K562 (cell line): ENCODE results near the gene ZFYVE28. TPM values are rescaled to one million over a fixed set of nuclear protein-coding genes. Genes with fewer than 3 reads are reported as not detected.

Experiments
- ATAC-seq: fragments of 200-7000 bp; cut with Tn5 transposase; 3 replicates; pipeline ENCODE4 v1.9.1; 2020; ENCODE audit warnings: moderate library complexity
- BruUV-seq: library from RNA; stranded (reverse); fragments of 400-500 nt; replicated peaks from 2 replicates; lab custom pipeline; 2021; lab: Mats Ljungman, UMichigan
- CTCF ChIA-PET: fragments of 300-600 bp; formaldehyde crosslinking; extraction: SDS; loops from one replicate; lab custom pipeline; 2021; ENCODE audit warnings: low intra/inter-chr PET ratio; lab: Yijun Ruan, JAX
- POLR2A ChIA-PET: fragments of 300-600, 350-650 bp; sonication (Branson Sonifier 250); formaldehyde crosslinking; extraction: SDS; loops from one replicate; lab custom pipeline; 2021; ENCODE audit warnings: antibody characterized with exemption, inconsistent platforms; lab: Yijun Ruan, JAX
- DNase-seq, 4 experiments: peaks; one replicate each; pipeline versions ENCODE4 v3.0.0 to v3.0.0-alpha.2; 2011 to 2018; ENCODE audit warnings: low spot score in 3 of 4, mixed read lengths in 3 of 4; ENCODE audit errors: extremely low read depth in 1 of 4
- FAIRE-seq: peaks from 2 replicates; lab custom pipeline; 2011; peaks lifted over from hg19 to GRCh38; lab: Jason Lieb, UNC
- H2AFZ ChIP-seq: 2 replicates; pipeline ENCODE4 v1.6.0; 2011; ENCODE audit warnings: low read depth, low read length, control low read depth, inconsistent platforms
- H3K27ac ChIP-seq: fragments of 200-600 bp; 3 replicates; pipeline ENCODE4 v1.8.0; 2011; ENCODE audit warnings: low read depth, mild to moderate bottlenecking, control low read depth, inconsistent platforms, low read length, moderate library complexity, mixed read lengths; ENCODE audit errors: extremely low read depth
- H3K27me3 ChIP-seq, 2 experiments: fragments of 300-600 bp in 1 of 2; 2 replicates in 1 of 2; 3 replicates in 1 of 2; pipeline versions ENCODE4 v1.6.0 to v1.8.0; 2011; ENCODE audit warnings: inconsistent platforms in 2 of 2, low read length in 2 of 2, mild to moderate bottlenecking in 1 of 2, mixed read lengths in 1 of 2, moderate library complexity in 1 of 2; ENCODE audit not compliant: control insufficient read depth in 2 of 2, insufficient read depth in 2 of 2
- H3K36me3 ChIP-seq: fragments of 300-600 bp; 3 replicates; pipeline ENCODE4 v1.8.0; 2011; ENCODE audit warnings: mild to moderate bottlenecking, low read length, inconsistent platforms; ENCODE audit not compliant: control insufficient read depth, insufficient read depth
- H3K4me1 ChIP-seq, 2 experiments: fragments of 200-600 bp in 1 of 2; replicated peaks in 1 of 2; 2 replicates in 1 of 2; 3 replicates in 1 of 2; pipeline versions ENCODE4 v1.5.1 to v1.8.0; 2011; ENCODE audit warnings: inconsistent platforms in 2 of 2, low read length in 2 of 2, mild to moderate bottlenecking in 1 of 2, mixed read lengths in 1 of 2, moderate library complexity in 1 of 2; ENCODE audit not compliant: control insufficient read depth in 2 of 2, insufficient read depth in 2 of 2
- H3K4me2 ChIP-seq: 2 replicates; pipeline ENCODE4 v1.6.1; 2011; ENCODE audit warnings: low read length, control low read depth, inconsistent platforms, mixed read lengths; ENCODE audit not compliant: insufficient read depth
- H3K4me3 ChIP-seq: fragments of 200-600 bp; sonication (generic), shearing (Covaris generic); 2 replicates; pipeline ENCODE4 v1.5.1; 2016; ENCODE audit warnings: control low read depth, inconsistent platforms
- H3K79me2 ChIP-seq: fragments of 200-600 bp; 3 replicates; pipeline ENCODE4 v1.8.0; 2011; ENCODE audit warnings: low read length, inconsistent platforms; ENCODE audit not compliant: control insufficient read depth, insufficient read depth
- H3K9ac ChIP-seq, 2 experiments: 2 replicates each; pipeline versions ENCODE4 v1.6.0 to v1.6.1; 2011; ENCODE audit warnings: low read depth in 2 of 2, low read length in 2 of 2, control low read depth in 1 of 2, inconsistent platforms in 1 of 2, mild to moderate bottlenecking in 1 of 2, mixed read lengths in 1 of 2; ENCODE audit not compliant: insufficient read depth in 1 of 2
- H3K9me1 ChIP-seq: one replicate; pipeline ENCODE4 v1.6.0; 2011; ENCODE audit warnings: inconsistent platforms, mild to moderate bottlenecking, low read length, moderate library complexity; ENCODE audit not compliant: control insufficient read depth, insufficient read depth
- H3K9me3 ChIP-seq: replicated peaks from 2 replicates; pipeline ENCODE4 v1.5.1; 2011; ENCODE audit warnings: low read depth, low read length, inconsistent platforms; ENCODE audit not compliant: control insufficient read depth, insufficient read depth
- H4K20me1 ChIP-seq: replicated peaks from 2 replicates; pipeline ENCODE4 v1.6.1; 2011; ENCODE audit warnings: low read length, inconsistent platforms, mixed read lengths; ENCODE audit not compliant: control insufficient read depth, insufficient read depth
- BRF2 ChIP-seq: IDR thresholded peaks from 3 replicates; pipeline ENCODE4 v1.6.1; 2011; ENCODE audit warnings: borderline replicate concordance, mild to moderate bottlenecking; ENCODE audit not compliant: insufficient read length, insufficient read depth
- DNMT1 ChIP-seq: fragments of 450-650 bp; IDR thresholded peaks from 2 replicates; pipeline ENCODE4 v1.6.1; 2016; ENCODE audit warnings: antibody characterized with exemption, mild to moderate bottlenecking
- GABPB2 ChIP-seq: fragments of 250-450 bp; sonication (Bioruptor Pico); conservative IDR thresholded peaks from 2 replicates; pipeline ENCODE4 v1.5.1; 2021; ENCODE audit warnings: mild to moderate bottlenecking
- HMBOX1 ChIP-seq: sonication (generic); IDR thresholded peaks from 2 replicates; pipeline ENCODE4 v1.6.1; 2016
- NR2F6 ChIP-seq: fragments of 450-650 bp; formaldehyde crosslinking; IDR thresholded peaks from 2 replicates; pipeline ENCODE4 v1.4.0; 2020; ENCODE audit warnings: mild to moderate bottlenecking
- PML ChIP-seq: IDR thresholded peaks from 2 replicates; pipeline ENCODE4 v1.6.1; 2012; ENCODE audit warnings: low read length, inconsistent platforms
- POLR2G ChIP-seq: fragments of 200-400 bp; formaldehyde crosslinking; IDR thresholded peaks from 2 replicates; pipeline ENCODE4 v1.6.1; 2017; ENCODE audit warnings: low read depth, mild to moderate bottlenecking, antibody characterized with exemption, low read length, moderate library complexity
- RFX7 ChIP-seq: fragments of 250-450 bp; sonication (Bioruptor Pico); IDR thresholded peaks from 2 replicates; pipeline ENCODE4 v1.5.1; 2021; ENCODE audit warnings: mild to moderate bottlenecking
- SAFB2 ChIP-seq: fragments of 200-400 bp; formaldehyde crosslinking; IDR thresholded peaks from 2 replicates; pipeline ENCODE4 v1.6.1; 2018; ENCODE audit warnings: borderline replicate concordance, low read length, low read depth, moderate library complexity; ENCODE audit not compliant: severe bottlenecking
- SLC30A9 ChIP-seq: fragments of 250-450 bp; sonication (Bioruptor Pico); IDR thresholded peaks from 2 replicates; pipeline ENCODE4 v1.8.0; 2022; ENCODE audit warnings: mild to moderate bottlenecking, moderate library complexity
- SMARCA5 ChIP-seq: fragments of 450-650 bp; IDR thresholded peaks from 2 replicates; pipeline ENCODE4 v1.6.1; 2016
- USF2 ChIP-seq: sonication (generic); formaldehyde crosslinking; IDR thresholded peaks from 2 replicates; pipeline ENCODE4 v1.5.0; 2020; ENCODE audit warnings: missing genetic modification reagents
- ZFP1 ChIP-seq: fragments of 450-650 bp; formaldehyde crosslinking; IDR thresholded peaks from 2 replicates; pipeline ENCODE4 v1.4.0; 2020; ENCODE audit warnings: mild to moderate bottlenecking, mixed read lengths
- ZNF239 ChIP-seq: fragments of 250-450 bp; sonication (Bioruptor Pico); IDR thresholded peaks from 2 replicates; pipeline ENCODE4 v1.4.0; 2020; ENCODE audit warnings: mild to moderate bottlenecking
- ZNF274 ChIP-seq: IDR thresholded peaks from 2 replicates; pipeline ENCODE4 v1.6.1; 2011; ENCODE audit warnings: low read depth, mild to moderate bottlenecking, low read length, moderate library complexity, borderline replicate concordance
- ZNF395 ChIP-seq: fragments of 200-800 bp; sonication (Bioruptor generic); IDR thresholded peaks from 2 replicates; pipeline ENCODE4 v1.6.1; 2017; ENCODE audit warnings: missing genetic modification characterization, missing compliant biosample characterization
- ZNF398 ChIP-seq: fragments of 250-450 bp; sonication (Bioruptor Pico); IDR thresholded peaks from 2 replicates; pipeline ENCODE4 v1.8.0; 2021; ENCODE audit warnings: moderate library complexity, mild to moderate bottlenecking, inconsistent platforms
- WGBS: fragments of 100-300 bp; shearing (Covaris generic); methylation state at CpG from one replicate; pipeline ENCODE4 v1.1.6; 2016; ENCODE audit warnings: low coverage, mixed read lengths; ENCODE audit not compliant: insufficient coverage; ENCODE audit errors: missing lambda C conversion rate; 5-methylcytosine and 5-hydroxymethylcytosine counted together
- in situ Hi-C: fragments of 300-500 bp; cut with MboI; formaldehyde crosslinking; loops from 4 replicates; pipeline ENCODE4 v1.15.0; 2018; ENCODE audit warnings: inconsistent platforms, mixed read lengths
- intact Hi-C: fragments of 100-400 bp; cut with micrococcal nuclease; formaldehyde crosslinking; loops from 2 replicates; pipeline ENCODE4 v1.14.2; 2022
- polyA plus RNA-seq, 8 experiments: library from polyadenylated mRNA; depleted of rRNA in 4 of 8; stranded (reverse) in 5 of 8; unstranded in 3 of 8; fragments of >200 nt; fragmentation: Nextera tagmentation in 2 of 8; fragmentation: Illumina TruSeq in 1 of 8; extraction: Ambion mirVana in 2 of 8; extraction: Trizol in 1 of 8; gene quantifications; 2 replicates each; pipeline versions ENCODE4 v1.2.1 to v1.2.3, GENCODE V29; 2011 to 2014; ENCODE audit warnings: inconsistent platforms in 1 of 8, missing spikeins in 1 of 8
- total RNA-seq, 7 experiments: library from RNA; depleted of rRNA in 6 of 7; stranded (reverse); fragments of >200 nt in 6 of 7; fragmentation: Illumina TruSeq in 2 of 7; extraction: Trizol in 2 of 7; gene quantifications; 2 replicates each; pipeline versions ENCODE4 v1.2.1 to v1.2.3, GENCODE V29; 2011 to 2021; ENCODE audit warnings: low replicate concordance in 1 of 7

Gene ZFYVE28
- total and polyA plus RNA-seq, 9 of the 15 experiments (the other 6 are each of a cell fraction or from before 2014, with no cell fraction given): 1.3 to 24.8 (median 8.9) TPM

GRCh38 chr4:2318885-2319284 is 99.6 kb downstream of the ZFYVE28 start:
- H3K27me3 ChIP-seq: no peaks in the 10 kb centered on the region
- ATAC-seq: no peak
- peaks cover 0 to 13% of the 10 kb centered on the region in 2 experiments; a peak in 1 of 5 replicates for H3K4me1 ChIP-seq
- no TSS peak for BruUV-seq
- no peaks in the 10 kb centered on the region for H3K36me3 ChIP-seq
- intact Hi-C loops: no loop called here
- no peak overlapping the region for H3K27ac ChIP-seq
- no peak for FAIRE-seq
- 89% methylated on average over 9 of the region's 10 CpGs for WGBS
- H3K9me1 ChIP-seq: no peaks in the 10 kb centered on the region
- no peak for TF ChIP-seq NR2F6 (CRISPR knock-in tag)
- no peak for TF ChIP-seq GABPB2
- TF ChIP-seq ZNF274: no peak
- no peak for TF ChIP-seq BRF2
- no peak for TF ChIP-seq ZNF395
- no peak for TF ChIP-seq DNMT1
- no peak for TF ChIP-seq USF2 (CRISPR knock-in tag)
- no peak for TF ChIP-seq ZNF398 (CRISPR knock-in tag)
- no peak for TF ChIP-seq HMBOX1
- no peak for TF ChIP-seq SAFB2
- TF ChIP-seq SMARCA5: no peak
- TF ChIP-seq SLC30A9 (CRISPR knock-in tag): no peak
- no peak for TF ChIP-seq RFX7 (CRISPR knock-in tag)
- TF ChIP-seq ZFP1 (CRISPR knock-in tag): no peak
- no peak for TF ChIP-seq PML
- TF ChIP-seq POLR2G: no peak
- no peak for TF ChIP-seq ZNF239 (CRISPR knock-in tag)
- no peak overlapping the region for H3K9ac ChIP-seq
- H3K9me3 ChIP-seq: no peaks in the 10 kb centered on the region
- ChIA-PET POLR2A (no interaction called here), CTCF (no interaction called here)
- no peaks in the 10 kb centered on the region for H3K79me2 ChIP-seq
- in situ Hi-C loops: no loop called here
- DNase-seq: no peak
- H4K20me1 ChIP-seq: no peaks in the 10 kb centered on the region
- H2AFZ ChIP-seq: no peak overlapping the region
- H3K4me3 ChIP-seq: no peak overlapping the region
- no peak overlapping the region for H3K4me2 ChIP-seq
